Spinal cord (tissue), 10 donors: Measurements from ENCODE around the gene RPTOR. TPM values are rescaled to one million over a fixed set of nuclear protein-coding genes. Genes with fewer than 3 reads are reported as not detected.

ENCODE experiments used
- DNase-seq, 6 donors: peaks; one replicate each; pipeline versions ENCODE4 v3.0.0 to v3.0.0-alpha.2; 2013 to 2015; ENCODE audit warnings: low spot score in 6 of 6, low read depth in 4 of 6
- H3K27ac ChIP-seq: one replicate; pipeline ENCODE4 v1.5.1; 2013; ENCODE audit warnings: low read depth, low read length, control low read depth
- H3K27me3 ChIP-seq: one replicate; pipeline ENCODE4 v1.6.1; 2013; ENCODE audit warnings: low read length; ENCODE audit not compliant: control insufficient read depth, insufficient read depth
- H3K36me3 ChIP-seq: one replicate; pipeline ENCODE4 v1.6.1; 2013; ENCODE audit warnings: low read length; ENCODE audit not compliant: control insufficient read depth, insufficient read depth
- H3K4me1 ChIP-seq: one replicate; pipeline ENCODE4 v1.6.1; 2013; ENCODE audit warnings: low read length; ENCODE audit not compliant: control insufficient read depth, insufficient read depth
- H3K4me3 ChIP-seq: one replicate; pipeline ENCODE4 v1.5.1; 2013; ENCODE audit warnings: low read depth, low read length, control low read depth
- H3K9me3 ChIP-seq: one replicate; pipeline ENCODE4 v1.6.1; 2013; ENCODE audit warnings: low read length; ENCODE audit not compliant: control insufficient read depth, insufficient read depth
- WGBS: methylation state at CpG from one replicate; pipeline ENCODE4 v1.1.5; 2013; ENCODE audit warnings: missing lambda C conversion rate; ENCODE audit not compliant: insufficient coverage; 5-methylcytosine and 5-hydroxymethylcytosine counted together
- polyA plus RNA-seq, 2 donors: library from polyadenylated mRNA; unstranded; fragments of 120-200 nt; gene quantifications; one replicate each; pipeline ENCODE4 v1.2.1, GENCODE V29; 2013; ENCODE audit not compliant: insufficient read length in 2 of 2
- total RNA-seq, 2 donors: library from RNA; depleted of rRNA in 1 of 2; stranded (reverse); fragments of 120-200 nt in 1 of 2; fragments of >200 nt in 1 of 2; gene quantifications; one replicate each; pipeline versions ENCODE4 v1.2.3 to v1.2.4, GENCODE V29; 2013 to 2014
- donor health status: healthy.

RPTOR gene
- total and polyA plus RNA-seq, 4 donors: 17.1 to 27.2 (median 21.6) TPM

GRCh38 chr17:80783971-80784370 lies 239.3 kb downstream of the RPTOR start:
- no peak overlapping the region for H3K4me3 ChIP-seq
- 100% methylated on average over 2 of the region's 6 CpGs for WGBS
- peaks cover 39% of the 10 kb centered on the region for H3K4me1 ChIP-seq
- DNase-seq: no peak
- H3K9me3 ChIP-seq: no peaks in the 10 kb centered on the region
- no peak overlapping the region for H3K27ac ChIP-seq
- H3K36me3 ChIP-seq: peaks cover 4% of the 10 kb centered on the region
- H3K27me3 ChIP-seq: no peaks in the 10 kb centered on the region

GRCh38 chr17:80785477-80786178 lies 241.0 kb downstream of the RPTOR start:
- 58% methylated on average over 14 of the region's 19 CpGs for WGBS
- H3K27me3 ChIP-seq: no peaks in the 10 kb centered on the region
- H3K4me3 ChIP-seq: no peak overlapping the region
- no peak overlapping the region for H3K27ac ChIP-seq
- H3K9me3 ChIP-seq: no peaks in the 10 kb centered on the region
- H3K36me3 ChIP-seq: no peaks in the 10 kb centered on the region
- H3K4me1 ChIP-seq: peaks cover 40% of the 10 kb centered on the region
- peak in 2 of 6 donors; percentile 45 to 50 for DNase-seq

- Histone ChIP-seq H3K27ac (no peak overlapping the region), H3K36me3 (no peaks in the 10 kb centered on the region), H3K4me1 (peaks cover 37% of the 10 kb centered on the region), H3K4me3 (no peak overlapping the region), H3K27me3 (no peaks in the 10 kb centered on the region), H3K9me3 (no peaks in the 10 kb centered on the region)
- peak in 2 of 6 donors; percentile 45 to 49 for DNase-seq
- 44% methylated on average over 7 of the region's 9 CpGs for WGBS
These were observed 241.8 kb downstream of the RPTOR start for GRCh38 chr17:80786470-80786869.

GRCh38 chr17:80786887-80787286 lies 242.2 kb downstream of the RPTOR start:
- H3K27ac ChIP-seq: no peak overlapping the region
- H3K27me3 ChIP-seq: no peaks in the 10 kb centered on the region
- 100% methylated on average over 4 of the region's 8 CpGs for WGBS
- no peaks in the 10 kb centered on the region for H3K36me3 ChIP-seq
- H3K9me3 ChIP-seq: no peaks in the 10 kb centered on the region
- H3K4me3 ChIP-seq: no peak overlapping the region
- DNase-seq: no peak
- peaks cover 35% of the 10 kb centered on the region for H3K4me1 ChIP-seq

- H3K4me3 ChIP-seq: no peak overlapping the region
- H3K27ac ChIP-seq: no peak overlapping the region
- no peak for DNase-seq
- H3K4me1 ChIP-seq: peaks cover 34% of the 10 kb centered on the region
- H3K9me3 ChIP-seq: no peaks in the 10 kb centered on the region
- H3K36me3 ChIP-seq: no peaks in the 10 kb centered on the region
- no CpG with 5 or more reads among the region's 3 CpGs for WGBS
- H3K27me3 ChIP-seq: no peaks in the 10 kb centered on the region
These were observed 243.2 kb downstream of the RPTOR start for GRCh38 chr17:80787881-80788280.

GRCh38 chr17:80789356-80789902 lies 244.8 kb downstream of the RPTOR start:
- Histone ChIP-seq H3K27ac (no peak overlapping the region), H3K9me3 (no peaks in the 10 kb centered on the region), H3K4me3 (no peak overlapping the region), H3K4me1 (peaks cover 41% of the 10 kb centered on the region), H3K27me3 (no peaks in the 10 kb centered on the region), H3K36me3 (no peaks in the 10 kb centered on the region)
- peak in 1 of 6 donors; percentile 36 for DNase-seq
- WGBS: 73% methylated on average over 6 of the region's 7 CpGs

- no peaks in the 10 kb centered on the region for H3K27me3 ChIP-seq
These were observed 245.6 kb downstream of the RPTOR start for GRCh38 chr17:80790021-80790765.

GRCh38 chr17:80790981-80791742 lies 246.5 kb downstream of the RPTOR start:
- no peaks in the 10 kb centered on the region for H3K27me3 ChIP-seq
- 12% methylated on average over 8 of the region's 10 CpGs for WGBS
- peaks cover 48% of the 10 kb centered on the region for H3K4me1 ChIP-seq
- H3K27ac ChIP-seq: no peak overlapping the region
- no peak overlapping the region for H3K4me3 ChIP-seq
- no peaks in the 10 kb centered on the region for H3K9me3 ChIP-seq
- DNase-seq: peak in 2 of 6 donors; percentile 50 to 79
- peaks cover 3% of the 10 kb centered on the region for H3K36me3 ChIP-seq

More at GRCh38 chr17:80790021-80790765, 245.6 kb downstream of the RPTOR start:
- DNase-seq: no peak
- Histone ChIP-seq H3K36me3 (peaks cover 3% of the 10 kb centered on the region), H3K4me3 (no peak overlapping the region), H3K9me3 (no peaks in the 10 kb centered on the region), H3K27ac (no peak overlapping the region), H3K4me1 (peaks cover 46% of the 10 kb centered on the region)
- WGBS: 63% methylated on average over 8 of the region's 13 CpGs

GRCh38 chr17:80791758-80792284 lies 247.2 kb downstream of the RPTOR start:
- Histone ChIP-seq H3K4me3 (no peak overlapping the region), H3K4me1 (peaks cover 48% of the 10 kb centered on the region)

More at GRCh38 chr17:80791758-80792284, 247.2 kb downstream of the RPTOR start:
- WGBS: 86% methylated on average over 4 of the region's 11 CpGs
- H3K9me3 ChIP-seq: no peaks in the 10 kb centered on the region
- no peak for DNase-seq
- H3K27me3 ChIP-seq: no peaks in the 10 kb centered on the region
- H3K27ac ChIP-seq: no peak overlapping the region
- H3K36me3 ChIP-seq: peaks cover 3% of the 10 kb centered on the region
